Mesodermal cell (in vitro differentiated cells): ENCODE measurements around the gene CACNA1B.
"Not testable (repeated sequence)": the region's sequence is repeated elsewhere in the genome, so short reads cannot be mapped to it uniquely, and the experiment has no call there.

Source experiments
- H3K27ac ChIP-seq: 2 replicates; pipeline ENCODE4 v1.7.0; 2013; ENCODE audit warnings: mild to moderate bottlenecking, low read depth, low read length, moderate library complexity; ENCODE audit not compliant: severe bottlenecking
- H3K36me3 ChIP-seq: 2 replicates; pipeline ENCODE4 v1.7.1; 2013; ENCODE audit warnings: mild to moderate bottlenecking, low read length, moderate library complexity; ENCODE audit not compliant: control insufficient read depth, insufficient read depth
- H3K4me1 ChIP-seq: one replicate; pipeline ENCODE4 v1.7.1; 2013; ENCODE audit warnings: mild to moderate bottlenecking, low read length; ENCODE audit not compliant: insufficient read depth, control insufficient read depth, poor library complexity, severe bottlenecking
- H3K4me3 ChIP-seq: 2 replicates; pipeline ENCODE4 v1.7.0; 2013; ENCODE audit warnings: low read length, control low read depth, mild to moderate bottlenecking; ENCODE audit not compliant: insufficient read depth, poor library complexity, severe bottlenecking; ENCODE audit errors: extremely low read depth
- H3K9me3 ChIP-seq: 2 replicates; pipeline ENCODE4 v1.7.1; 2013; ENCODE audit warnings: mild to moderate bottlenecking, low read length, moderate library complexity; ENCODE audit not compliant: control insufficient read depth
- WGBS, 2 experiments: methylation state at CpG; one replicate each; pipeline ENCODE4 v1.1.5; 2013; ENCODE audit warnings: missing lambda C conversion rate in 2 of 2; ENCODE audit not compliant: insufficient coverage in 2 of 2; 5-methylcytosine and 5-hydroxymethylcytosine counted together

CACNA1B gene

DNA sequence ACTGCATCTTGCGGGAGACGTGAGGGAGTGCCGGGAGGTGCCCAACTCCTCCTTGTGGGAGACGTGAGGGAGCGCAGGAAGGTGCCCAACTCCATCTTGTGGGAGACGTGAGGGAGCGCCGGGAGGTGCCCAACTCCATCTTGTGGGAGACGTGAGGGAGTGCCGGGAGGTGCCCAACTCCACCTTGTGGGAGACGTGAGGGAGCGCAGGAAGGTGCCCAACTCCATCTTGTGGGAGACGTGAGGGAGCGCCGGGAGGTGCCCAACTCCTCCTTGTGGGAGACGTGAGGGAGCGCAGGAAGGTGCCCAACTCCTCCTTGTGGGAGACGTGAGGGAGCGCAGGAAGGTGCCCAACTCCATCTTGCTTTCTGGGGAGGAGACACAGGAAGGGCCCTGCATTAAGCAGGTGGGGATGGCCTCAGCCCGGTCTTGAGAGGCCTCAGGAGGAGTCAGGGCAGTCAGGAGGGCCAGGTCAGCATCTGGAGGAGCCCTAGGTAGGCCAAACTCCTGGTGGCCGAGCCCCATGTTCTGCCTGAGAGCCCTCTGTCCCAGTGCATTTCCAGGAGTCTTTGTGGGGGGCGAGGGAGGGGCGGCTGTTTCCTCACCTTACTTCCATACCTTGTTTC, 236.2 kb downstream of the CACNA1B start:
- not testable (repeated sequence) for H3K4me3 ChIP-seq, H3K27ac ChIP-seq, H3K36me3 ChIP-seq, H3K4me1 ChIP-seq
- H3K9me3 ChIP-seq = peaks cover 12% of the 10 kb centered on the region
- WGBS, 2 experiments = 89% methylated on average over 21 of the region's 23 CpGs

GRCh38 chr9:138114501-138115245, 237.1 kb downstream of the CACNA1B start:
- Histone ChIP-seq H3K27ac (no peak overlapping the region), H3K4me1 (no peaks in the 10 kb centered on the region), H3K4me3 (no peak overlapping the region), H3K9me3 (peaks cover 10% of the 10 kb centered on the region), H3K36me3 (no peaks in the 10 kb centered on the region)
- WGBS, 2 experiments = 82 to 85% methylated on average over 5 to 8 of the region's 10 CpGs

GRCh38 chr9:138115506-138115905, 237.9 kb downstream of the CACNA1B start:
- 85 to 92% methylated on average over 6 to 7 of the region's 7 CpGs for whole genome bisulfite sequencing, 2 experiments
- H3K4me1 ChIP-seq = no peaks in the 10 kb centered on the region

GRCh38 chr9:138116521-138116920, 238.9 kb downstream of the CACNA1B start:
- Histone ChIP-seq H3K4me1 (no peaks in the 10 kb centered on the region), H3K36me3 (no peaks in the 10 kb centered on the region), H3K9me3 (peaks cover 26% of the 10 kb centered on the region), H3K4me3 (no peak overlapping the region), H3K27ac (no peak overlapping the region)
- WGBS, 2 experiments = 83 to 100% methylated on average over 1 to 2 of the region's 6 CpGs

More at GRCh38 chr9:138115506-138115905, 237.9 kb downstream of the CACNA1B start:
- peaks cover 16% of the 10 kb centered on the region for H3K9me3 ChIP-seq
- H3K4me3 ChIP-seq = no peak overlapping the region
- no peak overlapping the region for H3K27ac ChIP-seq
- no peaks in the 10 kb centered on the region for H3K36me3 ChIP-seq

DNA sequence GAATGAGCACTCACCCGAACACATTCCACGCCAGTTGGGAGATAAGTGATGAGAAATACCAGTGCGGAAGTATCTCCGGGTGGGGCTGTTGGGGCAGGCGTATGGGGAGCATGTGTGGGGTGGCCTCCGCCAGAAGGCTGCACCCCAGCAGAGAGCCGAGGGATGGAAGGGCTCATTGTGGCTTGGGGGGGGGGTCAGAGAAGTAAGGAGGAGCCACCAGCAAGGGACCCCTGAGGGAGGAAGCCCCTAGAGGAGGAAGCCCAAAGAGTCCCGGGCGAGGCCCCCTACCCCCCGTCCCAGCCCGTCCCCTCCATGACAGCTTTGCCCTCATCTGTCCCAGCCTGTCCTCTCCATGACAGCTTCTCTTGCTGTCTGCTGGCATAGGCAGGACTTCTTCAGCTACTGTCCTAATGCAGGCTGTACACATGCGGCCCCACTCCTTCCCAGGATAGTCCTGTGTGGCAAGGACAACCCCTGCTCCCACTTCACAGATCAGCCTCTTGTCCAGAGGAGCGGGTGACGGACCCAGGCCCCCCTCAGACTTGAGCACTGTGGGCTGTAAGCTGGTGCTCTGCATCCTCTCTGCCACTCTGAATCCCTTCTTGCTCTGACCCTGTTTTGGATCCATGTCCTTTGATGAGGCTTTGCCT, 239.6 kb downstream of the CACNA1B start:
- Histone ChIP-seq H3K9me3 (peaks cover 28% of the 10 kb centered on the region), H3K27ac (no peak overlapping the region), H3K4me3 (no peak overlapping the region), H3K4me1 (no peaks in the 10 kb centered on the region), H3K36me3 (no peaks in the 10 kb centered on the region)
- WGBS, 2 experiments = 78 to 90% methylated on average over 6 to 13 of the region's 14 CpGs

GRCh38 chr9:138117836-138118235, 240.3 kb downstream of the CACNA1B start:
- H3K4me3 ChIP-seq = no peak overlapping the region

DNA sequence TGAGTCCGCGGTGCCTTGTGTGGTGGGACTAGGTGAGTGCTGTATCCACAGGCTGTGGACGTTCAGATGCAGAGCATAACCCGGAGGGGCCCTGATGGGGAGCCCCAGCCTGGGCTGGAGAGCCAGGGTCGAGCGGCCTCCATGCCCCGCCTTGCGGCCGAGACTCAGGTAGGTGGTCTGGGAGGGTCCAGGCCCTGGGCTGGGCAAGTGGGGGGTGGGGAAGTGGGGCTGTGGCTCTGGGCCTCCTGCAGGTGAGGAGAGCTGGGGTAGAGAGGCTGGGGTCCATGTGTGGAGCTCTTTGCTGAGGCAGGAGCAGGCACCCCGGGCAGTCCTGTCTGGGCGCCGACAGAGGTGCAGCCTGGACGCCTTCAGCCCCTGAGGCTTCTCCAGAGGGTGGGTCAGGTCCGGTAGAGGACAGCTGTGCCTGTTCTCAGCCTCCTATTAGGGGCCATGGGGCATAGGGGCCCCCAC, 241.1 kb downstream of the CACNA1B start:
- no peak overlapping the region for H3K4me3 ChIP-seq
- H3K36me3 ChIP-seq = no peaks in the 10 kb centered on the region
- H3K9me3 ChIP-seq = peaks cover 36% of the 10 kb centered on the region
- no peaks in the 10 kb centered on the region for H3K4me1 ChIP-seq
- whole genome bisulfite sequencing, 2 experiments = 82 to 84% methylated on average over 8 to 14 of the region's 14 CpGs
- H3K27ac ChIP-seq = no peak overlapping the region

More at GRCh38 chr9:138117836-138118235, 240.3 kb downstream of the CACNA1B start:
- Histone ChIP-seq H3K9me3 (peaks cover 34% of the 10 kb centered on the region), H3K36me3 (no peaks in the 10 kb centered on the region), H3K27ac (no peak overlapping the region), H3K4me1 (no peaks in the 10 kb centered on the region)
- 78% methylated on average over 6 of the region's 6 CpGs; no CpG with 5 or more reads in 1 of the 2 experiments for WGBS, 2 experiments

GRCh38 chr9:138119202-138120027, 241.8 kb downstream of the CACNA1B start:
- Histone ChIP-seq H3K27ac (no peak overlapping the region), H3K4me1 (no peaks in the 10 kb centered on the region), H3K4me3 (no peak overlapping the region), H3K9me3 (peaks cover 41% of the 10 kb centered on the region), H3K36me3 (no peaks in the 10 kb centered on the region)
- 82 to 88% methylated on average over 15 to 24 of the region's 25 CpGs for WGBS, 2 experiments

DNA sequence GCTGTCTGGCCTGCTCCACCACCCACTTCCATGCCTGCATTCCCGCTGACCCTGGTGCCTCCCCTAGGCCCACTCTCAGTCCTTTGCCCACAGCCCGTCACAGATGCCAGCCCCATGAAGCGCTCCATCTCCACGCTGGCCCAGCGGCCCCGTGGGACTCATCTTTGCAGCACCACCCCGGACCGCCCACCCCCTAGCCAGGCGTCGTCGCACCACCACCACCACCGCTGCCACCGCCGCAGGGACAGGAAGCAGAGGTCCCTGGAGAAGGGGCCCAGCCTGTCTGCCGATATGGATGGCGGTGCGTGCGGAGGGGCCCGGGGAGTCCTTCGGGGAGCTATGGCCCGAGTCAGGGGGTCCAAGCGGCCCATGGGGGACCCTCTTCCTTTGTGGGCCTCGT, 242.5 kb downstream of the CACNA1B start:
- WGBS, 2 experiments = 91 to 93% methylated on average over 20 to 21 of the region's 23 CpGs
- Histone ChIP-seq H3K27ac (no peak overlapping the region), H3K9me3 (peaks cover 43% of the 10 kb centered on the region), H3K4me3 (no peak overlapping the region), H3K36me3 (no peaks in the 10 kb centered on the region), H3K4me1 (no peaks in the 10 kb centered on the region)
